PC-3 (cell line): ENCODE data around the gene ADCY2.

ENCODE experiments used
- EZH2 ChIP-seq: fragments of 300-600 bp; sonication (generic); IDR thresholded peaks from one replicate; pipeline ENCODE4 v1.6.1; 2017; ENCODE audit warnings: antibody characterized with exemption, mild to moderate bottlenecking, low read length; ENCODE audit not compliant: unreplicated experiment
- TF ChIP-seq, protein P1 (sequence below): fragments of 300-600 bp; sonication (generic); conservative IDR thresholded peaks from 2 replicates; pipeline ENCODE4 v1.5.1; 2017; ENCODE audit warnings: antibody characterized with exemption, low read depth, mild to moderate bottlenecking, low read length

DNA sequence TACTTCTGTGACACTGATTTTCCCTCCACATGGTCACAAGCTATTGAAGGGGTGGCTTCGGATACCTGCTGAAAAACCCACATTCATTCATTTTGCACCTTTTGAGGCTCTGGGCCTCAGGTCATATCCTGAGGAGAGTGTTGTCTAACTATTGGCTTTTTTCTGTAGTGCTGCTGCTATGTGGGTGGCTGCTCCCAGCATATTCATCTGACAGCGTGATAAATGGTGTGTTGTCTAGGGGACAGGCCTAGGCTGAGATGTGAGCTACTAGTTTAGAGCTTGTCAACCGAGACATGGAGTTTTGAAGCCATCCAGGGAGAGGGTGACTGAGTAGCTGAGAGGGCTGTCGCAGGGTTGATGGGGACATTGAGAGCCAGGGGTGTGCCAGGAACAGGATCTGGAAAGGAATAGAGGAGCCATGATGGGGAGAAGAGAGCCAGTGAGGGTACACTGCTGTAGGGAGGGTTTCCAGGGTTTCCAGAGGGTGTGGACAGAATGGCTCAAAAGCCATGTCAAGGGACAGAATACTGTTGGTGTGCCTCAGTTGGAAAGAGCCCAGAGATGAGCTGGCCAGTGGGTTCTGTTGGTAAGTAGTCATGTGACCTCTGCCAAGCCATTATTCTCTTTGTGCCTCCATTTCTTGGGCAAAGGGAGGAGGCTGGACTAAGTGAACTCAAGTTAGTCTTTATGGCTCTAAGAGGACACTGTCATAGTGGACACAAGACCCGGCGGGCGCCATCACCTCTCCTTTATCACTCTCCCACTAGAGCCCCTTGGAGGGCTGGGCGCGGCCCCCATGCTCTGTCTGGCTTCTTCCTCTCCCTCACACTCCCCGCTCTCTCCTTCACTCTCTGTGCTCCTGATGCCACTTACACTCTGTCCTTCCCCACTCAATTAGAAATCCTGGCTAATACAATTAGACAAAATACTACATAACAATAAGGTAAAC is 19.9 kb downstream of the ADCY2 start:
- TF ChIP-seq, protein P1, sequence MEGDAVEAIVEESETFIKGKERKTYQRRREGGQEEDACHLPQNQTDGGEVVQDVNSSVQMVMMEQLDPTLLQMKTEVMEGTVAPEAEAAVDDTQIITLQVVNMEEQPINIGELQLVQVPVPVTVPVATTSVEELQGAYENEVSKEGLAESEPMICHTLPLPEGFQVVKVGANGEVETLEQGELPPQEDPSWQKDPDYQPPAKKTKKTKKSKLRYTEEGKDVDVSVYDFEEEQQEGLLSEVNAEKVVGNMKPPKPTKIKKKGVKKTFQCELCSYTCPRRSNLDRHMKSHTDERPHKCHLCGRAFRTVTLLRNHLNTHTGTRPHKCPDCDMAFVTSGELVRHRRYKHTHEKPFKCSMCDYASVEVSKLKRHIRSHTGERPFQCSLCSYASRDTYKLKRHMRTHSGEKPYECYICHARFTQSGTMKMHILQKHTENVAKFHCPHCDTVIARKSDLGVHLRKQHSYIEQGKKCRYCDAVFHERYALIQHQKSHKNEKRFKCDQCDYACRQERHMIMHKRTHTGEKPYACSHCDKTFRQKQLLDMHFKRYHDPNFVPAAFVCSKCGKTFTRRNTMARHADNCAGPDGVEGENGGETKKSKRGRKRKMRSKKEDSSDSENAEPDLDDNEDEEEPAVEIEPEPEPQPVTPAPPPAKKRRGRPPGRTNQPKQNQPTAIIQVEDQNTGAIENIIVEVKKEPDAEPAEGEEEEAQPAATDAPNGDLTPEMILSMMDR = no peak
- no peak for TF ChIP-seq EZH2
